Psoas muscle (tissue), 8 donors: ENCODE measurements around the gene VAV2. TPM values are rescaled to one million over a fixed set of nuclear protein-coding genes. Genes with fewer than 3 reads are reported as not detected.
A peak's percentile ranks its signal among the peaks of the same experiment; 100 is the strongest.

Source experiments
- ATAC-seq, 4 donors: fragments of 200-7000 bp; cut with Tn5 transposase; one replicate each; pipeline ENCODE4 v1.9.1; 2020; ENCODE audit warnings: moderate library complexity in 3 of 4, mild to moderate bottlenecking in 2 of 4
- DNase-seq, 2 donors: peaks; one replicate each; pipeline ENCODE4 v3.0.0-alpha.2; 2020
- H3K27ac ChIP-seq: fragments of 200-600 bp; one replicate; pipeline ENCODE4 v1.8.0; 2022
- H3K27me3 ChIP-seq, 3 donors: fragments of 200-600 bp in 1 of 3; one replicate each; pipeline versions ENCODE4 v1.6.1 to v1.8.0; 2013 to 2022; ENCODE audit warnings: low read length in 2 of 3, mild to moderate bottlenecking in 2 of 3, moderate library complexity in 1 of 3; ENCODE audit not compliant: insufficient read depth in 3 of 3
- H3K36me3 ChIP-seq, 2 donors: fragments of 200-600 bp in 1 of 2; one replicate each; pipeline versions ENCODE4 v1.6.1 to v1.8.0; 2013 to 2022; ENCODE audit warnings: low read depth in 1 of 2, mild to moderate bottlenecking in 1 of 2, moderate library complexity in 1 of 2; ENCODE audit not compliant: insufficient read depth in 1 of 2
- H3K4me1 ChIP-seq: fragments of 200-600 bp; one replicate; pipeline ENCODE4 v1.8.0; 2022
- H3K4me3 ChIP-seq: fragments of 200-600 bp; one replicate; pipeline ENCODE4 v1.8.0; 2022; ENCODE audit warnings: mild to moderate bottlenecking
- H3K9me3 ChIP-seq: fragments of 200-600 bp; one replicate; pipeline ENCODE4 v1.8.0; 2022
- WGBS, 3 donors: extraction: QIAGEN DNeasy Blood & Tissue Kit; methylation state at CpG; one replicate each; pipeline versions ENCODE4 v1.1.6 to v1.1.7; 2013; 5-methylcytosine and 5-hydroxymethylcytosine counted together
- intact Hi-C, 2 donors: fragments of 100-400 bp; cut with DNase I; formaldehyde crosslinking; loops; one replicate each; pipeline versions ENCODE4 v1.11.0 to v1.14.2; 2022
- polyA plus RNA-seq, 3 donors: library from polyadenylated mRNA; stranded (reverse); fragments of 200-250 nt; gene quantifications; one replicate each; pipeline ENCODE4 v1.2.3, GENCODE V29; 2013
- total RNA-seq, 4 donors: library from RNA; stranded (reverse); fragmentation: NEBNext Ultra II Directional in 2 of 4; extraction: Animal tissue kit (Norgen Biotek cat#: 25700) in 2 of 4; gene quantifications; one replicate each; pipeline versions ENCODE4 v1.2.1 to v1.2.4, GENCODE V29; 2021 to 2023
- TF ChIP-seq, protein P1 (sequence below): fragments of 200-600 bp; IDR thresholded peaks from one replicate; pipeline ENCODE4 v1.8.0; 2022; ENCODE audit warnings: antibody characterized with exemption
- donor health status: healthy with polysubstance abuse.
- donor health status: DM: no; HTN: no; CAD: no; lungs with moderate emphysema.
- donor health status: Bipolar disorder and iron deficiency.
- donor health status: healthy.
- donor health status: DM: yes; HTN: yes; CAD: no.
- donor health status: DM: no; HTN: no; CAD: no.
- donor health status: DM: no; HTN: no; CAD: no.
- donor health status: DM: yes; HTN: yes; CAD: no.

The VAV2 gene
- total and polyA plus RNA-seq, 7 donors: 0.70 to 2.9 (median 1.4) TPM

- 73 to 83% (median 80%) methylated on average over 22 of the region's 22 CpGs for WGBS, 3 donors
- TF ChIP-seq, protein P1, sequence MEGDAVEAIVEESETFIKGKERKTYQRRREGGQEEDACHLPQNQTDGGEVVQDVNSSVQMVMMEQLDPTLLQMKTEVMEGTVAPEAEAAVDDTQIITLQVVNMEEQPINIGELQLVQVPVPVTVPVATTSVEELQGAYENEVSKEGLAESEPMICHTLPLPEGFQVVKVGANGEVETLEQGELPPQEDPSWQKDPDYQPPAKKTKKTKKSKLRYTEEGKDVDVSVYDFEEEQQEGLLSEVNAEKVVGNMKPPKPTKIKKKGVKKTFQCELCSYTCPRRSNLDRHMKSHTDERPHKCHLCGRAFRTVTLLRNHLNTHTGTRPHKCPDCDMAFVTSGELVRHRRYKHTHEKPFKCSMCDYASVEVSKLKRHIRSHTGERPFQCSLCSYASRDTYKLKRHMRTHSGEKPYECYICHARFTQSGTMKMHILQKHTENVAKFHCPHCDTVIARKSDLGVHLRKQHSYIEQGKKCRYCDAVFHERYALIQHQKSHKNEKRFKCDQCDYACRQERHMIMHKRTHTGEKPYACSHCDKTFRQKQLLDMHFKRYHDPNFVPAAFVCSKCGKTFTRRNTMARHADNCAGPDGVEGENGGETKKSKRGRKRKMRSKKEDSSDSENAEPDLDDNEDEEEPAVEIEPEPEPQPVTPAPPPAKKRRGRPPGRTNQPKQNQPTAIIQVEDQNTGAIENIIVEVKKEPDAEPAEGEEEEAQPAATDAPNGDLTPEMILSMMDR: no peak
- H3K27me3 ChIP-seq: peaks cover 0 to 6% (median 3%) of the 10 kb centered on the region in 3 donors
- ATAC-seq: no peak
- H3K9me3 ChIP-seq: no peaks in the 10 kb centered on the region
- H3K36me3 ChIP-seq: no peaks in the 10 kb centered on the region
- H3K27ac ChIP-seq: no peak overlapping the region
- DNase-seq: peak in 1 of 2 donors; percentile 35
- H3K4me3 ChIP-seq: no peak overlapping the region
- intact Hi-C loops: no loop called here
- no peaks in the 10 kb centered on the region for H3K4me1 ChIP-seq
These were observed 20.8 kb downstream of the VAV2 start for GRCh38 chr9:133971121-133971951.

DNA sequence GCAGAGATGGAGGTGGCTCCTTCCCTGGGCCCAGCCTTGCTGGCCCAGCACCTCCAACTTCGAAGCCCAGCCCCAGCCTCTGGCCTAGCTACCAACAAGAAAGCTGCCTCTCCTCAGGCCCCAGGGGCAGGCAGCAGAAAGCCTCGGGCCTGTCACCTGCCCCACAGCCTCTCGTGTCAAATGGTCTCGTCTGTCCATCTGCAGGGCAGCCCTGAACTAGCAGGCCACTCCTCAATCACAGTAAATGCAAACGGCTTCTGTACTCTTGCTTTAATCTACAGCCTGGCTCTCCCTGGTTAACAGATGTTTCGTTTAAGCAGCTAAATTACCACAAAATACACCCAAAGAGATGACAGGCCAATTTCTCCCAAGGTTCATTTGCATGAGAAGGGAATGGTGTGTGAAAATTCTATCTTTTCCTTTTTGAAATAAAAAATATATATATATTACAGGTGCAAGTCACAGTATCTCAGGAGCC lies 21.5 kb downstream of the VAV2 start:
- Histone ChIP-seq H3K9me3 (no peaks in the 10 kb centered on the region), H3K27me3 (peaks cover 0 to 4% (median 2%) of the 10 kb centered on the region in 3 donors), H3K27ac (no peak overlapping the region), H3K4me1 (no peaks in the 10 kb centered on the region), H3K4me3 (no peak overlapping the region), H3K36me3 (no peaks in the 10 kb centered on the region)
- peak in 1 of 2 donors; percentile 3 for DNase-seq
- WGBS, 3 donors: 68 to 80% (median 71%) methylated on average over 6 of the region's 6 CpGs
- no peak for ATAC-seq
- intact Hi-C loops: no loop called here
- TF ChIP-seq, protein P1: no peak

GRCh38 chr9:133969681-133970580 lies 22.2 kb downstream of the VAV2 start:
- intact Hi-C loops: no loop called here

DNA sequence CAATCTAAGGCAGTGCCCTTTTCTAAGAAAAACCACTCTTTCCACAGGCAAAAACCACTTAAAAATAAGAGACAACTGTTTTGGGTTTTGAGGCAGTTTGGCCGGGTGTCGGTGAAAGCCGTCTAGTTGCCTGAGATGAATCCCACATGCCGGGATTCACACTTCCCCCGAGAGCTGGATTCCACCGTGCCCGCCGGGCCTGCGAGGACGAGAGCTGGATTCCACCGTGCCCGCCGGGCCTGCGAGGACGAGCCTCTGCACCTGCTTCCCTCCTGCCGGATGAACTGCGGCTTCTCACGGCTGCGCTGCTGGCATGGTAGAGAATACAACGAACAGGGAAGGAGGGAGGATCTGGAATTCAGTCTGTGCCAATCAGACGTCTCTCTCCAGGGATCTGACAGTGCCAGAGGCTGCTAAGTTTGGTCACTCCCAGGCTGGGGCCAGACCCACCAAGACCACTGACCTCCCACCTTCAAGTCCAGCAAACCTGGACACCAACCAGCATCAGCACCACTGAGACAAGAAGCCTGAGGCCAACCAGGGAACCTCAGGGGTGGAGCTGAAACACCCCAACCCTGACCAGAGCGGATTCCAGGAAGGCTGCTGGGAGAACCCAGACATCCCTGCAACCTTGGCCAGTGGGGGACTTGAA lies 23.0 kb downstream of the VAV2 start:
- Histone ChIP-seq H3K9me3 (peaks cover 7% of the 10 kb centered on the region), H3K27ac (no peak overlapping the region), H3K4me1 (no peaks in the 10 kb centered on the region), H3K36me3 (no peaks in the 10 kb centered on the region), H3K27me3 (peaks cover 0 to 4% (median 2%) of the 10 kb centered on the region in 3 donors), H3K4me3 (no peak overlapping the region)
- intact Hi-C loops: no loop called here
- TF ChIP-seq, protein P1: no peak
- no peak for ATAC-seq
- peak in 1 of 2 donors; percentile 33 for DNase-seq
- 42 to 62% (median 43%) methylated on average over 22 of the region's 22 CpGs for WGBS, 3 donors

More at GRCh38 chr9:133969681-133970580, 22.2 kb downstream of the VAV2 start:
- Histone ChIP-seq H3K27ac (no peak overlapping the region), H3K4me3 (no peak overlapping the region), H3K9me3 (no peaks in the 10 kb centered on the region), H3K36me3 (no peaks in the 10 kb centered on the region), H3K27me3 (peaks cover 0 to 4% (median 2%) of the 10 kb centered on the region in 3 donors), H3K4me1 (no peaks in the 10 kb centered on the region)
- DNase-seq: peak in 1 of 2 donors; percentile 50
- TF ChIP-seq, protein P1: no peak
- ATAC-seq: no peak
- WGBS, 3 donors: 84 to 89% (median 87%) methylated on average over 18 to 25 of the region's 25 CpGs
